Left ventricle myocardium inferior (tissue), 1 donor: ENCODE measurements around the gene GANC. TPM values are rescaled to one million over a fixed set of nuclear protein-coding genes. Genes with fewer than 3 reads are reported as not detected.

ENCODE experiments used
- DNase-seq: peaks from one replicate; pipeline ENCODE4 v3.0.0-alpha.2; 2020
- H3K27ac ChIP-seq: fragments of 200-600 bp; replicated peaks from 2 replicates; pipeline ENCODE4 v1.8.0; 2021
- H3K27me3 ChIP-seq: fragments of 200-600 bp; 2 replicates; pipeline ENCODE4 v1.8.0; 2021; ENCODE audit warnings: low read depth
- H3K36me3 ChIP-seq: fragments of 200-600 bp; 2 replicates; pipeline ENCODE4 v1.8.0; 2021
- H3K4me1 ChIP-seq: fragments of 200-600 bp; 2 replicates; pipeline ENCODE4 v1.8.0; 2021
- H3K4me3 ChIP-seq: fragments of 200-600 bp; 2 replicates; pipeline ENCODE4 v1.8.0; 2021; ENCODE audit warnings: mild to moderate bottlenecking, moderate library complexity
- H3K9me3 ChIP-seq: fragments of 200-600 bp; replicated peaks from 2 replicates; pipeline ENCODE4 v1.8.0; 2021
- intact Hi-C: fragments of 100-400 bp; cut with micrococcal nuclease; formaldehyde crosslinking; loops from one replicate; pipeline ENCODE4 v1.11.0; 2022
- total RNA-seq: library from RNA; stranded (reverse); fragmentation: NEBNext Ultra II Directional; extraction: Animal tissue kit (Norgen Biotek cat#: 25700); gene quantifications from one replicate; pipeline ENCODE4 v1.2.1, GENCODE V29; 2021
- TF ChIP-seq, protein P1 (sequence below): fragments of 200-600 bp; IDR thresholded peaks from 2 replicates; pipeline ENCODE4 v1.8.0; 2021; ENCODE audit warnings: antibody characterized with exemption, mild to moderate bottlenecking, borderline replicate concordance
- donor health status: DM: no; HTN: yes; CAD: no; lungs with severe emphysema.

GANC gene
- total RNA-seq, 1 donor from 2014 or later, result 14.5 TPM

DNA sequence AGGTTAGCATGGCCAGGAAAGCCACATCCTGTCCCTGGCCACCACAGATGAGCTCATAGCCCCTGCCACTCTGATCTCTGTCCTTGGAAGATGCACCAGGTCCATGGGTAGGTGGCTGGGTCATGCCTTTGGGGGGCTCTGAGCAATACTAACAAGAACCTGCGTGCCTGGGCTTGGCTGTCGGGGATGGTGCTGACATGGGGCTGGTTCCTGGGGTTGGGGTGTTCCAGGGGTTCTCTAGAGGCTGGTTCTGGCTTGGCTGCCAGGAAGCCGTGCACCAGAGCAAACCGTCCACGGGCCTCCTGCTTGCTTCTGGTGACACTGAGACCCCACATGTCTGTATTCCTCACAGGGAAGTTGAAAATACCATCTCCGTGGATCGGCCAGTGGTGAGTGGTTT is 130.4 kb downstream of the GANC start:
- intact Hi-C loops, result no loop called here
- no peak overlapping the region for H3K4me3 ChIP-seq
- no peaks in the 10 kb centered on the region for H3K27me3 ChIP-seq
- no peak for DNase-seq
- peaks cover 22% of the 10 kb centered on the region for H3K36me3 ChIP-seq
- H3K27ac ChIP-seq, result no peak overlapping the region
- H3K4me1 ChIP-seq, result no peaks in the 10 kb centered on the region
- H3K9me3 ChIP-seq, result no peaks in the 10 kb centered on the region
- TF ChIP-seq, protein P1, sequence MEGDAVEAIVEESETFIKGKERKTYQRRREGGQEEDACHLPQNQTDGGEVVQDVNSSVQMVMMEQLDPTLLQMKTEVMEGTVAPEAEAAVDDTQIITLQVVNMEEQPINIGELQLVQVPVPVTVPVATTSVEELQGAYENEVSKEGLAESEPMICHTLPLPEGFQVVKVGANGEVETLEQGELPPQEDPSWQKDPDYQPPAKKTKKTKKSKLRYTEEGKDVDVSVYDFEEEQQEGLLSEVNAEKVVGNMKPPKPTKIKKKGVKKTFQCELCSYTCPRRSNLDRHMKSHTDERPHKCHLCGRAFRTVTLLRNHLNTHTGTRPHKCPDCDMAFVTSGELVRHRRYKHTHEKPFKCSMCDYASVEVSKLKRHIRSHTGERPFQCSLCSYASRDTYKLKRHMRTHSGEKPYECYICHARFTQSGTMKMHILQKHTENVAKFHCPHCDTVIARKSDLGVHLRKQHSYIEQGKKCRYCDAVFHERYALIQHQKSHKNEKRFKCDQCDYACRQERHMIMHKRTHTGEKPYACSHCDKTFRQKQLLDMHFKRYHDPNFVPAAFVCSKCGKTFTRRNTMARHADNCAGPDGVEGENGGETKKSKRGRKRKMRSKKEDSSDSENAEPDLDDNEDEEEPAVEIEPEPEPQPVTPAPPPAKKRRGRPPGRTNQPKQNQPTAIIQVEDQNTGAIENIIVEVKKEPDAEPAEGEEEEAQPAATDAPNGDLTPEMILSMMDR, result no peak

DNA sequence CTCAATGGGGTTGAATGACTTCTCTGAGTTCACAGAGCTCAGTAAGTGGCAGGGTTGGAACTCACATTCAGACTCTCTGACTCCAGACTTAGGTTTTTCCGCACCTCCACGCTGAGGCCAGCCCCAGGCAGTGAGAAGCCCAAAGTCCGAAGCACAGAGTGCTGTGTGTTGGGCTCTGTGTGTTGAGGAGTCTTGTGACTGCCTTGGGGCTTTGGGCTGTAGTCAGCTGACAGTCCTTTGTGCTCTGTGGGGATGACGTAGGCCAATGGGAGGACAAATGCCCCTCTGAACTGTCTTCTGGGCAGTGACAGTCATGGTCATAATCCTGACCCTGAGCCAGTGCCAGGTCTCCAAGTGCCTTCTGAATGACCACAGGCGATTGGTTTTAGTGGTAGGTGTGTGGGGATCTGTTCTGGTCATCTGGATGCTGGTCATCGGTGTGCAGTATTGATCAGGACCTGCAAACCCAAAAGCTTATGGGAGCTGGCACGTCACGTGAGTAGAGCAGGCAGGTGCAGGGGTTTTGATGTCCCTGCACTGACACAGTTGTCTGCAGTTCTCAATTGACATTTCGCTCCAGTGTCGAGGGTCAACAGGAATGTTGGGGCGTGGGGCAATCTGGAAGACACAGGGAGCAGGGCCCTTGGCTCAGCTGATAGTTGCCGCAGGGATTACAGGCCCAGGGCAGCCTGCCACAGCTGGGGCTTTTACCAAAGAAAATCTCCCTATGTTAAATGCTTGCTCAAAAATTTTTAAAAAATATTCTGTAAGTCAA is 131.6 kb downstream of the GANC start:
- Histone ChIP-seq H3K27me3 (no peaks in the 10 kb centered on the region), H3K4me1 (no peaks in the 10 kb centered on the region), H3K36me3 (peaks cover 16% of the 10 kb centered on the region), H3K4me3 (no peak overlapping the region), H3K27ac (no peak overlapping the region), H3K9me3 (no peaks in the 10 kb centered on the region)
- no peak for DNase-seq
- intact Hi-C loops, result no loop called here
- TF ChIP-seq, protein P1, result no peak

DNA sequence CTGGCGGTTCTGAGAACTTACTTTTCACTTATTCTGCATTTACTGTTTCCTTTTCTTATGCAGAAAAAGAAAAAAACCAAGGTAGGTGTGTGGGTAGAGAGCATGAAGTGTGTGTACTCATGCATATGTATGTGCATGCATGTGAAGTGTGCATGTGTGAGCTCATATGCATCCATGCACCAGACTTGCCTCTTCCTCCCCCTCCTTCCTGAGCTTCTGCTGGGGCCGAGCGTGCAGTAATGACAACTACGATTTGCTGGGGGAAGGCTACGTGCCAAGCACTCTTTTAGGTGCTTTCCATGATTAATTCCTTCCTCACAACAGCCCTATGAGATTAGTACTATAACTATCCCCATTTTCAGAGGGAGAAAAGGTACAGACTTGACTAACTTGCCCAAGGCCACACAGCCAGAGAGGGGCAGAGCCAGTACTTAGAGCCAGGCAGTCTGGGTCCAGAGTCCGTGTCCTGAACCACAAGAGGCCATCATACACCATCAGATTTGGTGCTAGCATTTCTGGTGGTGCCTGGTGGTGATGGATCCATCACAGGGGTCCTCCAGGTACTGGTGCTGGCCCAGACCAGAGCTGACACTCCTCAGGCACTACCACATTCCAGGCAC is 133.0 kb downstream of the GANC start:
- TF ChIP-seq, protein P1, result no peak
- Histone ChIP-seq H3K27ac (no peak overlapping the region), H3K4me1 (no peaks in the 10 kb centered on the region), H3K4me3 (no peak overlapping the region), H3K9me3 (no peaks in the 10 kb centered on the region), H3K27me3 (no peaks in the 10 kb centered on the region), H3K36me3 (peaks cover 17% of the 10 kb centered on the region)
- intact Hi-C loops, result no loop called here
- DNase-seq, result no peak

Other genes with a start within 250 kb of the GANC start
- not detected for gene PLA2G4D, start 178.6 kb upstream of the GANC start, total RNA-seq
- 2.1 TPM for gene PLA2G4F, start 116.6 kb upstream of the GANC start, total RNA-seq
- 49.2 TPM for gene VPS39, start 64.9 kb upstream of the GANC start, total RNA-seq
- gene TMEM87A, start 232 bp downstream of the GANC start, total RNA-seq, result 16.4 TPM
- gene CAPN3, start 86.3 kb downstream of the GANC start, total RNA-seq, result 6.0 TPM
- gene ZNF106, start 217.9 kb downstream of the GANC start, total RNA-seq, result 680 TPM
- gene SNAP23, start 222.4 kb downstream of the GANC start, total RNA-seq, result 34.1 TPM